A549 (cell line): Measurements from ENCODE around the gene HS3ST3A1. TPM values are rescaled to one million over a fixed set of nuclear protein-coding genes. Genes with fewer than 3 reads are reported as not detected.
"Not testable (repeated sequence)": the region's sequence is repeated elsewhere in the genome, so short reads cannot be mapped to it uniquely, and the experiment has no call there.

Experiments used
- ATAC-seq, 2 experiments: fragments of 200-7000 bp in 1 of 2; fragments of >200 bp in 1 of 2; cut with Nextera tagmentation in 1 of 2; cut with Tn5 transposase in 1 of 2; 3 replicates each; pipeline versions ENCODE4 v1.8.0 to v1.9.1; 2018 to 2020; ENCODE audit warnings: mild to moderate bottlenecking in 1 of 2, moderate library complexity in 1 of 2
- CTCF ChIA-PET: fragments of 300-600 bp; sonication (Branson Sonifier 250); formaldehyde crosslinking; extraction: SDS; loops from one replicate; lab custom pipeline; 2021; ENCODE audit warnings: antibody characterized with exemption, inconsistent platforms; lab: Yijun Ruan, JAX
- POLR2A ChIA-PET: fragments of 350-600 bp; formaldehyde crosslinking; extraction: SDS; loops from one replicate; lab custom pipeline; 2021; ENCODE audit warnings: antibody characterized with exemption, inconsistent platforms; lab: Yijun Ruan, JAX
- DNase-seq, 2 experiments: peaks; one replicate each; pipeline versions ENCODE4 v3.0.0 to v3.0.0-alpha.2; 2011 to 2016; ENCODE audit warnings: low read depth in 1 of 2, low spot score in 1 of 2
- FAIRE-seq: peaks from 2 replicates; lab custom pipeline; 2011; peaks lifted over from hg19 to GRCh38; lab: Jason Lieb, UNC
- H3K27ac ChIP-seq, 2 experiments: fragments of >200 bp; sonication (Bioruptor Twin); formaldehyde crosslinking; 3 replicates each; pipeline ENCODE4 v1.5.1; 2016 to 2017
- H3K4me1 ChIP-seq: fragments of >200 bp; sonication (Bioruptor Twin); formaldehyde crosslinking; 3 replicates; pipeline ENCODE4 v1.6.1; 2016
- H3K4me2 ChIP-seq: fragments of >200 bp; sonication (Bioruptor Twin); formaldehyde crosslinking; 3 replicates; pipeline ENCODE4 v1.6.1; 2016
- H3K4me3 ChIP-seq: fragments of >200 bp; sonication (Bioruptor Twin); formaldehyde crosslinking; 3 replicates; pipeline ENCODE4 v1.5.1; 2016
- H3K9me3 ChIP-seq: fragments of >200 bp; sonication (Bioruptor Twin); formaldehyde crosslinking; 3 replicates; pipeline ENCODE4 v1.6.1; 2016
- BHLHE40 ChIP-seq: IDR thresholded peaks from 2 replicates; pipeline ENCODE4 v1.6.1; 2012; ENCODE audit warnings: low read depth, low read length, inconsistent platforms
- CBX8 ChIP-seq: fragments of 200-600 bp; sonication (generic); IDR thresholded peaks from 2 replicates; pipeline ENCODE4 v1.6.1; 2016
- CHD2 ChIP-seq: fragments of 150-350 bp; IDR thresholded peaks from 2 replicates; pipeline ENCODE4 v1.6.1; 2014; ENCODE audit warnings: low read length; ENCODE audit not compliant: partially characterized antibody
- CHD4 ChIP-seq: fragments of 200-600 bp; sonication (generic); IDR thresholded peaks from 2 replicates; pipeline ENCODE4 v1.6.1; 2016; ENCODE audit warnings: antibody characterized with exemption, mild to moderate bottlenecking, borderline replicate concordance
- CTCF ChIP-seq: fragments of >200 bp; sonication (Bioruptor Twin); formaldehyde crosslinking; IDR thresholded peaks from 3 replicates; pipeline ENCODE4 v1.5.1; 2016
- EHF ChIP-seq: fragments of 250-450 bp; sonication (Bioruptor Pico); IDR thresholded peaks from 2 replicates; pipeline ENCODE4 v1.5.0; 2020; ENCODE audit warnings: mild to moderate bottlenecking
- EP300 ChIP-seq, 2 experiments: fragments of >200 bp; sonication (Bioruptor Twin); formaldehyde crosslinking; IDR thresholded peaks; 2 replicates in 1 of 2; 3 replicates in 1 of 2; pipeline ENCODE4 v1.6.1; 2016 to 2017
- ESRRA ChIP-seq: fragments of 150-350 bp; IDR thresholded peaks from 2 replicates; pipeline ENCODE4 v1.6.1; 2014; ENCODE audit warnings: mild to moderate bottlenecking, low read length, borderline replicate concordance
- FOXS1 ChIP-seq: fragments of 250-450 bp; sonication (Bioruptor Pico); IDR thresholded peaks from 2 replicates; pipeline ENCODE4 v1.5.0; 2020; ENCODE audit warnings: mild to moderate bottlenecking, moderate library complexity
- GATA3 ChIP-seq: IDR thresholded peaks from 2 replicates; pipeline ENCODE4 v1.6.1; 2012; ENCODE audit warnings: borderline replicate concordance
- MAFK ChIP-seq: fragments of 450-650 bp; IDR thresholded peaks from 2 replicates; pipeline ENCODE4 v1.6.1; 2014; ENCODE audit not compliant: partially characterized antibody
- MAZ ChIP-seq: fragments of 150-350 bp; IDR thresholded peaks from 2 replicates; pipeline ENCODE4 v1.6.1; 2014; ENCODE audit warnings: antibody characterized with exemption, low read depth, low read length, borderline replicate concordance
- NFE2L2 ChIP-seq: fragments of 150-350 bp; conservative IDR thresholded peaks from 2 replicates; pipeline ENCODE4 v1.6.1; 2014; ENCODE audit warnings: low read length
- PHF8 ChIP-seq: fragments of 200-600 bp; sonication (generic); IDR thresholded peaks from 2 replicates; pipeline ENCODE4 v1.6.1; 2016; ENCODE audit warnings: low read depth, mild to moderate bottlenecking, antibody characterized with exemption, moderate library complexity, borderline replicate concordance
- POLR2A ChIP-seq: IDR thresholded peaks from 2 replicates; pipeline ENCODE4 v1.6.1; 2012; ENCODE audit warnings: mild to moderate bottlenecking, low read length
- RNF2 ChIP-seq: fragments of 200-600 bp; sonication (generic); IDR thresholded peaks from 2 replicates; pipeline ENCODE4 v1.6.1; 2016; ENCODE audit warnings: low read depth, mild to moderate bottlenecking, antibody characterized with exemption, moderate library complexity, borderline replicate concordance
- SREBF2 ChIP-seq: fragments of 450-650 bp; IDR thresholded peaks from 2 replicates; pipeline ENCODE4 v1.6.1; 2014; ENCODE audit warnings: mild to moderate bottlenecking, moderate library complexity
- TFCP2L1 ChIP-seq: fragments of 250-450 bp; sonication (Bioruptor Pico); IDR thresholded peaks from 2 replicates; pipeline ENCODE4 v1.5.0; 2021; ENCODE audit warnings: mild to moderate bottlenecking
- TP53 ChIP-seq: fragments of 250-450 bp; sonication (Bioruptor Pico); IDR thresholded peaks from 2 replicates; pipeline ENCODE4 v1.5.0; 2021; ENCODE audit warnings: mild to moderate bottlenecking, moderate library complexity
- ZFP36 ChIP-seq: fragments of 450-650 bp; IDR thresholded peaks from 2 replicates; pipeline ENCODE4 v1.6.1; 2014; ENCODE audit warnings: borderline replicate concordance; ENCODE audit not compliant: partially characterized antibody
- ZNF302 ChIP-seq: fragments of 250-450 bp; sonication (Bioruptor Pico); IDR thresholded peaks from 2 replicates; pipeline ENCODE4 v1.9.0; 2021; ENCODE audit warnings: inconsistent platforms, mild to moderate bottlenecking, moderate library complexity
- WGBS: methylation state at CpG from one replicate; pipeline ENCODE4 v1.1.6; 2017; ENCODE audit errors: missing lambda C conversion rate; 5-methylcytosine and 5-hydroxymethylcytosine counted together
- polyA plus RNA-seq, 4 experiments: library from polyadenylated mRNA; depleted of rRNA in 3 of 4; stranded (reverse); fragments of >200 nt; fragmentation: RNase III in 1 of 4; extraction: RNeasy Plus Mini Kit Qiagen cat#74134 plus additional on column Dnase treatment in 1 of 4; gene quantifications; 2 replicates in 3 of 4; 3 replicates in 1 of 4; pipeline ENCODE4 v1.2.3, GENCODE V29; 2011 to 2017
- TF ChIP-seq, protein P1 (sequence below): IDR thresholded peaks from 2 replicates; pipeline ENCODE4 v1.6.1; 2012; ENCODE audit warnings: low read depth, borderline replicate concordance
- TF ChIP-seq, protein P2 (sequence below): fragments of >200 bp; sonication (Bioruptor Twin); formaldehyde crosslinking; IDR thresholded peaks from 2 replicates; pipeline ENCODE4 v1.6.1; 2016

HS3ST3A1 gene
- polyA plus RNA-seq, 2 of the 4 experiments (the other 2 are of a cell fraction): not detected

DNA sequence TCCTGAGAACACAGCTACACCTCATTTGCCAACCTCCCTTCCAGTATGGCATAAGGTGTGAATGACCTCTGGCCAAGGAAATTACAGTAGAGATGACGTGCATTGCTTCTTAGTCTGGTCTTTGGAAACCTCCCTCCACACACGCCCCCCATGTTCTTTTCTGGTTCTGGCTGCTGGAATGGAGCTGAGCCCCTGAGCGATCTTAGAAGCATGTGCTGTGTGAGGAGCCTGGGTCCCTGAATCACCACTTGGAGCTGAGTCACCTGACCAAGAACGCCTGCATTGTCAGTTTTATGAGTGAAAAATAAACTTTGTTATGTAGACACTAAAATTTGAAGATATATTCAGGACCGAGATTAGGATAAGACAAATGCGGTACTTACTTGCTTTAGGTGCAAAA is 51.4 kb downstream of the HS3ST3A1 start:
- FAIRE-seq (no peak), DNase-seq (no peak), ATAC-seq (no peak)
- POLR2A ChIA-PET: no interaction called here
- TF ChIP-seq BHLHE40 (no peak), CHD4 (no peak), ZNF302 (CRISPR knock-in tag) (no peak), TFCP2L1 (CRISPR knock-in tag) (no peak), PHF8 (no peak), EP300 (IDR thresholded peaks at IDR 0.05) (no peak), CTCF (no peak), CHD2 (no peak), TP53 (no peak), POLR2A (no peak), ESRRA (no peak), NFE2L2 (no peak), RNF2 (no peak)
- TF ChIP-seq, protein P1, sequence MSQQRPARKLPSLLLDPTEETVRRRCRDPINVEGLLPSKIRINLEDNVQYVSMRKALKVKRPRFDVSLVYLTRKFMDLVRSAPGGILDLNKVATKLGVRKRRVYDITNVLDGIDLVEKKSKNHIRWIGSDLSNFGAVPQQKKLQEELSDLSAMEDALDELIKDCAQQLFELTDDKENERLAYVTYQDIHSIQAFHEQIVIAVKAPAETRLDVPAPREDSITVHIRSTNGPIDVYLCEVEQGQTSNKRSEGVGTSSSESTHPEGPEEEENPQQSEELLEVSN: no peak
- TF ChIP-seq, protein P2, sequence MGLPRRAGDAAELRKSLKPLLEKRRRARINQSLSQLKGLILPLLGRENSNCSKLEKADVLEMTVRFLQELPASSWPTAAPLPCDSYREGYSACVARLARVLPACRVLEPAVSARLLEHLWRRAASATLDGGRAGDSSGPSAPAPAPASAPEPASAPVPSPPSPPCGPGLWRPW: no peak
- Histone ChIP-seq H3K27ac (no peak overlapping the region), H3K4me2 (no peak overlapping the region), H3K4me3 (no peak overlapping the region), H3K9me3 (peaks cover 19% of the 10 kb centered on the region), H3K4me1 (no peaks in the 10 kb centered on the region)
- CTCF ChIA-PET: no interaction called here
- WGBS: 21% methylated on average over 6 of the region's 6 CpGs

- H3K4me3 ChIP-seq, H3K27ac ChIP-seq, H3K4me1 ChIP-seq, FAIRE-seq, ATAC-seq, H3K4me2 ChIP-seq, DNase-seq, POLR2A ChIA-PET: not testable (repeated sequence)
- TF ChIP-seq MAFK: peak; percentile 57
- peaks cover 17% of the 10 kb centered on the region for H3K9me3 ChIP-seq
- CTCF ChIA-PET: interaction anchor here (1.8 kb wide), 1 partner anchor 12 kb away, joined by 4 read pairs; no protein-coding TSS in a partner anchor
- WGBS: 16% methylated on average over 6 of the region's 6 CpGs
Measured at GRCh38 chr17:13548576-13548975, 53.2 kb downstream of the HS3ST3A1 start.

- WGBS: 45% methylated on average over 2 of the region's 2 CpGs
- POLR2A ChIA-PET: no interaction called here
- CTCF ChIA-PET: no interaction called here
Measured at GRCh38 chr17:13546851-13547250, 54.9 kb downstream of the HS3ST3A1 start.

GRCh38 chr17:13545941-13546340 is 55.8 kb downstream of the HS3ST3A1 start:
- TF ChIP-seq ESRRA (no peak), CTCF (no peak), CBX8 (no peak), SREBF2 (no peak), MAZ (no peak), MAFK (no peak), FOXS1 (CRISPR knock-in tag) (no peak), BHLHE40 (no peak), ZFP36 (no peak), TP53 (no peak), CHD4 (no peak), EHF (no peak)
- ChIA-PET CTCF (interaction anchor here (1.0 kb wide), 2 partner anchors 8 to 31 kb away, joined by 3 read pairs; no protein-coding TSS in a partner anchor), POLR2A (no interaction called here)
- FAIRE-seq: no peak
- Histone ChIP-seq H3K4me3 (no peak overlapping the region), H3K4me2 (no peak overlapping the region), H3K27ac (peak overlapping the region in 1 of 2 experiments; percentile 74; a peak in 1 of 6 replicates), H3K9me3 (peaks cover 22% of the 10 kb centered on the region), H3K4me1 (no peaks in the 10 kb centered on the region)
- ATAC-seq: no peak
- WGBS: 28% methylated on average over 8 of the region's 8 CpGs
- no peak for DNase-seq

More at GRCh38 chr17:13546851-13547250, 54.9 kb downstream of the HS3ST3A1 start:
- Histone ChIP-seq H3K27ac (no peak overlapping the region), H3K4me1 (no peaks in the 10 kb centered on the region), H3K9me3 (peaks cover 22% of the 10 kb centered on the region), H3K4me2 (no peak overlapping the region), H3K4me3 (no peak overlapping the region)
- DNase-seq (no peak), ATAC-seq (no peak), FAIRE-seq (no peak)
- no peak for TF ChIP-seq GATA3
